Measurements from ENCODE around the gene RPN2.

The RPN2 gene

DNA sequence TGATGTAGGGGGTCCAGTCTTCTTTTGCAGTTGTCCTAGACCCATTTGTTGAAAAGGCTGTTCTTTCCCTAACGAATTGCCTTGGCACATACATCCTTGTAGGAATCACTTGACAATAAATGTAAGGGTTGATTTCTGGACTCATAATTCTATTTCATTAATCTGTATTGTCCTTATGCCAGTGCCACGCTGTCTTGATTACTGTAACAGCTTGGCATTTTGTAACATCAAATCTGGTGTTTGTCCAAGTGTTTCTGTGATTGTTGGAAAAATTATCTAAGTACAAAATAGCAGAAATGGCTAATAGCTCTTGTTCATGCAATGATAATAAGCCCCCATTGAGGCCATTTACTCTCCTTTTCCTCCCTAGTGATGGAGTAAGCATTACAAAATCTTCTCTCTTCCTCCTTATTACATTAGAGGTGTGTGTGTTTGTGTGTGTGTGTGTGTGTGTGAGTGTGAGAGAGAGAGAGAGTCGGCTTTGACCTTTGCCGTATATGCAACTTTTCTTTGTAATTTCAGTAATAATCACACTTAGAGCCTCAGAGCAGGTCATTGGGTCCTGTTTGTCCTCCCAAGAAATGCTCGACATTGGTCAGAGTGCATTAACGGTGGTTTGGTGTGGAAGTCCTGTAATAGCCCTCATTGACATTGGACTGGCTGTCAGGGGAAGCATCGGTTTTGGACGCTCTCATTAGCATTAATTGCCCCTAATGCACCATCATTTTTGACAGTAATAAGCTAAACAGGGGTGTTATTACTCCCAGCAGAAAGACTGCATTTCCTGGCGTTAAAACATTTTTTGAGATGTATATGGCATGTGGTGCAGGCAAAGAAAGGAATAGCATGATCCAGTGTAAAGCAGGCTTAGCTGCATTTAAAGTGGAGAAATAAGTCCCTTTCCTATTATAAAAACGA lies 40.9 kb downstream of the RPN2 start:
- no peak for DNase-seq

DNA sequence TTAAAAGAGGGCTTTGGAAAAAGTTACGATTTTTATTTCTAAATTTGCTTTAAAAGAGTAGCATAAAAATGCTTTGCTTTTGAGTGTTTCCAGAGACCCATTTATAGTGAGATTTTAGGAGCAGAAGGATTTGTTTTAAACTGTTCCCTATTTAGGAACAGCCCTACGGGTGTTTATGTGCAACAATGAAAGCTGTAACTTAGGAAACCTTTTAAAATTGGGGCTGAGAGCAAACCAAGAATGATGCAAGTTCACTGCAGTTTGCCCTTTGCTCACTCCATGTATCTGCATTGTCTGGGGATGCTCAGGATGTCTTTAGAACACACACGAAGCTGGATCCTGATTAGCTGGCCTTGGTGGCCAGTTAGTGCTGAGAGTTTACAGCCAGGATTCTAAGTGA lies 41.6 kb downstream of the RPN2 start:
- DNase-seq, result peak; percentile 5

DNA sequence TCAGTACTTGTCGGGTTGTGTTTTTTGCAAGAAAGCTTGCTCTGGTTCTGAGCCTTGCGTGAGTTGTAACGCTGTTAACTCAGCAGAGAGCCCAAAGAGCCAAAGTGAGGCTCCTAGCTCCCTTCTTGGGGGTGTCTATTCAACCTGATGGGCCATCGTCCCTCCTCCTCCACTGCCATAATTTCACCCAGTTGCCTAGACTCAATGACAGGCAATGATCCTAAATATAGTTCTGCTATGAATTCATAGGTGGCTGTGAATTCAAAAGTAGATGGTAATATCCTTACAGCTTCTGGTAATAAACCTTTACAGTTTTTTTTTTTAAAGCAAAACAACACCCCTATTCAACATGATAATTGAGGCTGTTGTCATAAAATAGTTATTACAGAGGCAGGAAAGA lies 43.0 kb downstream of the RPN2 start:
- no peak for DNase-seq

DNA sequence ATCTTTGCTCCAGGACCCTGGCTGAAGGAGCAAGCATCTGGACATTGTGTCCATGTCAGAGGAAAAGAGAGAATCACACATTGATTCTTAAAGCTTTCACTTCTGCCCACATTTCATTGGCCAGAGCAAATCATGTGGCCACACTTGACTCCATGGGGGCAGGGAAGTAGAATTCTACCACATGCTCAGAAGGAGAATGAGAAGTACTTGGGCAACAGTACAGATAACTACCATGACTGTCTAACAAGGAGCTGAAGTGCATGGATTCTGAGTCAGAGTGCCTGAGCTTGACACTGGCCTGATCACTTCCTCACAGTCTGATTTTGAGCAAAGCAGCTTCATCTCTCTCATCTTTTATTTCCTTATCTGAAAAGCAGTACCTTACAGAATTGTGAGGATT lies 43.9 kb downstream of the RPN2 start:
- peak; percentile 95 for DNase-seq

DNA sequence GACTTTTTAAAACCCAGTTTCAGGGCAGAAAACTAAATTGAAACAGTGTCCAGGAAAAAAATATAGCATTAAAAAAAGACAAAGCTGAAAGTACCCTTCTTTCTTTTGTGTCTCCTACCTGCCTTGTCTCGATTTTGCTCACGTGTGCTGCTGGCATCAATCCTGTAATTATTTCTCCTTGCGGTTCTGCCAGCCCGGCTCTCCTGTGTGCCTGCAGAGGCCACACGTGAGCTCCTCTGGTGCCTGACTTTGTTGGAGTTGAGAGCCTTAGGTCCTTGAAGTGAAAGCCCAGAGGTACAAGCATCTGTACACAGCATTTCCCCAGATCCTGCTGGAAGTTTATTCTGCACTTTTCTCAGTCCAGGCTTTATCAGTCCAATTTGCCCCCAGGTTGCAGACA lies 46.0 kb downstream of the RPN2 start:
- DNase-seq, result no peak

DNA sequence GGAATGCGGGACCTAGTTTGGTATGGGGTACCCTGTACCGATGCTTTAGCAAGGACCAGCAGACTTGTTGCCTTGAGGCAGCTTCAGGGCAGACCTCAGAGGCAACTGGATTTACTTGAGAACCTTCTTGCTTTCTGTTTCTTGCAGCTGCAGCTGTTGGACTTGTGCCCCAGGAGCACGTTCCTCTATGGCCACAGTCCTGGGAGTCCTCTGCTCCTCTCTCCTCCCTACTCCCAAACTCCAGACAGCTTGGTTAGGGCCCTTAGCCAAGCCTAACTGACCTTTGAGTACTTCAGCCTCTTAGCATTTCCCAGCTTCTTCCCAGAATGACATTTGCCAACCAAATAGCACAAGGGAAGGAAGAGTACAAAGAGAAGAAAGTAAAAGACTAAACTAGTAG lies 47.8 kb downstream of the RPN2 start:
- DNase-seq, result no peak

DNA sequence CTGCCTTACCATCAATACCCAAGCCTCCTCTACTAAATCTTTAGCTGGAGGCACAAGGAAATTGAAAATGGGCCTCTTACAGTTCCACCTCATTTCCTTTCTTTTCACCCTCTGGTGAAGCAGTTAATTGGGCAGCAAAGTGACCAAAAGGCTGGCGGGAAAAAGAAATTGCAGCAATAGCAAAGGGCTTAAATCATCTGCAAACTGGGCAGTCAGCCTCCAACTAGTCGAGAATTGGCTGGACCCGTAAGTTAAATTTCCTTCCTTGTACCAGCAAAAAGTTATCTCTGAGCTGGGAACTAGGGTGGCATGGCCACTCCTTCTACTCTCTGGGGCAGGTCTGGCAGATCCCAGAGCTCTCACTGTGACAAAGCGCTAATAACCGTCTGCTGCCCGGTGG lies 49.0 kb downstream of the RPN2 start:
- no peak for DNase-seq

DNA sequence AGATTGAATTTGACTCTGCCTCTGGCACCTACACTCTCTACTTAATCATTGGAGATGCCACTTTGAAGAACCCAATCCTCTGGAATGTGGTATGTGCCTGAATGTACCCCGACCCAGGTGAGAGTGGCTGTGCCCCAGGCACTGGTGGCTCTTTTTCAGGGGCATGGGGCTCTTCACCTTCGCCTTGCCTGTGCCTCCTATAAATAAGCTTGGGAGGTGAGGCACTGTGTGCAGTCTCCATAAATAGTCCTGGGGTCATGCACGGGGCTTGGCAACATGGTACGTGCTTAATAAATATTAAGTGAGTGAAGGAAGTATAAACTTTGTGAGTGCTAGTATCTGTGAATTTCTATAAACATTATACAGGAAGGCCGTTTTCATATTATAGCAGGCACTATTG lies 49.5 kb downstream of the RPN2 start:
- DNase-seq, result no peak

DNA sequence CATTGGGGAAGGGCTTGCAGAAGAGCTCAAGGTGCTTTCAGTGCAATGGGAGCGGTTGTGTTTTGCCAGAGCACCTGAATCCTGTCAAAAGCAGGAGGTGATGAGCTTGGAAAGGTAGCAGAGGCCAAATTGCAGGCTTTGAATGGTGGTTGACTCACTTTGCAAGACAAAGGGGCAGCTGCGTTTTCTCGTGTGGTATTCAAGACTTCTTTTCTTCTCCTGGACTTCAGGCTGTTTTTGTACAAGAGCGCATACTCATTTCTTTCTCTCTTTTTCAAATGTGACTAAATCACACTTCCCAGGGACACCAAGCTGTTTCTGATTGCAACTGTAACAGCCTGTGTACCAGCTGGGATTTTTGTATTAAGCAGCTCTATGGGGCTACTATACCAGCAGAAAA lies 50.2 kb downstream of the RPN2 start:
- DNase-seq, result no peak

DNA sequence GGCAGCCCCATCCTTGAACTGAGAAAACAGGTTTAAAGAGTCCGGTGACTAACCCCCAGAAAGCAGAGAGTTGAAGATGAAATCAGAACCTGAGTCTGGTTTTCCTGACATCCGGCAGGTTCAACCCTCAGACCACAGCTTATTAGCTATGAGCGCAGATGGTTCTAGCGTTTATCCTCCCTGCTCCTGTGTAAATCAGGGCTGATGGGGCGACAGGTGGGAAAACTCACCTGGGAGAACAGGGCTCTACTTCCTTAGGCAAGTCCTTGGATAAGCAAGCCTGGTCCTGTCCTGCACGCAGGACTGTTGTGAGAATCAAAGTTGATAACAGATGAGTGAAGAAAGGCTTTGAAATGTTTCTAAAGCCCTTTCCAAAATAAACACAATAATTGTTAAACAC lies 51.1 kb downstream of the RPN2 start:
- no peak for DNase-seq

DNA sequence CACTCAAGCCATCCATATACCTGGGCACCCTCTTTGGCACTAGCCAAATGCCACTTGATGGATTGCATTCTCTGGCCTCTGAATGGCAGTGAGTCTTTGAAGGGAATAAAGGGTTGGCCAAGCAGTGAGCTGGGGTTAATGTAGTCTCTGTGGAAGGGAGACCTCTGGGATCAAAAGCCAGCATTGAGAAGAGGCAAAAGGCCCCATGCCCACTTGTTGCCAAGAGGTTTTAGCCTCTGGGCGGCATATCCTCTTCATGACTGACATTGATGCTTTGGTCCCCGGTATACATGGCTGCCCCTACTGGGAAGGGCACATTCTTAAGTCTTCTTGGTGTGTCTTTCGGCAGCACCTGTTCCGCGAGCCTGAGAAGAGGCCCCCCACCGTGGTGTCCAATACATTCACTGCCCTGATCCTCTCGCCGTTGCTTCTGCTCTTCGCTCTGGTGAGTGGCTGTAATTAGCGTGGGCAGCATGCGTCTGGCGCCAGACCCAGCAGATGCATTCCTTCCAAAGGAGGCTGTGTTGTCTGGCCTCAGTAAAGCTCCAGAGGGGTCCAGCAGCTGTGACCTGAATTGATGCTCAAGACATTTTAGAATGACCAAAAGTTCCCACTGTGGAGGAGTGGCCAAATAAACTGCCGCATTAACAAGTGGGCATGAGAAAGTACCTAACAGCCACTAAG lies 53.0 kb downstream of the RPN2 start:
- DNase-seq, result no peak

DNA sequence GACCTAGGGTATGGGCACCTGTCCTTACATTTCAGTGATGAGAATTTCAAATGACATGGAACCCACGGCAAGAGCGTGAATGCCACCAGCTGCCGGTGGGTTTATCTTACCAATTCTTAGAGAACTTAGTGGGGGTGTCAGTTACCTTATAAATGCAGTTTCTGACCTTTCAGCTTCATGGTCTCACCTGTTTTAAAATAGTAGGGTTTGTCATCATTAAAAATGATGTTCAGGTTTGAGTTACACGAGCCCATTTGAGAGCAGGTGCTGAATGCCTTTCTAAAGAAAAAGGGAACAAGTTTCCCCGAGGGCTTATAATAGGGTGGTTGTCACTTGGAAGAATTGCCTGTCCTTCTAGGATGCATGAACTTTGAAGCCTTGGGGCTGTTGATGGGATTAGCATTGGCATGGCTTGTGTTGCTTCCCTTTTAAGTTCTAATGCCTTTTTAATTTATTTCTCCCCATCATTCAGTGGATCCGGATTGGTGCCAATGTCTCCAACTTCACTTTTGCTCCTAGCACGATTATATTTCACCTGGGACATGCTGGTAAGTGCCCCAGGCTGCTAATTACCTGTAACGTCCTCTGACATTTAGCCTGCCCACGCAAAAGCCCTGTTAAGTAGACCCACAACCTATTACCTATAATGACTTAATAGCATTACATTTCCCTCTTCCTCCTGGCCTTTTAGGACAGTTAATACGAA lies 54.6 kb downstream of the RPN2 start:
- DNase-seq, result no peak

DNA sequence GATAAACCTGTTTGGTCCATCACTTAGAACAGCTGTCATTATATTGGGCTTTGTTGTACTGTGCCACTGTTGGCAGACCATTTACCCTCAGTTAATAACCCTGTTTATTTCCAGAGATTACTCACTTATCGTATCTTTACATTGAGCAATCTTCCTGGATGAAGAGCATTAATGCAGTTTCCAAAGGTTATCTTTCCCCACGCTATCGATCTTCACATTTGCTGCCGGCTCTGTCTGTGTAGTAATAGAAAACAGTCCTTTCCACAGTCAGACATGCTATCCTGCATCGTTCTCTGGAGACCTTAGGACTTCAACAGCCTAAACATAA lies 55.1 kb downstream of the RPN2 start:
- no peak for DNase-seq

DNA sequence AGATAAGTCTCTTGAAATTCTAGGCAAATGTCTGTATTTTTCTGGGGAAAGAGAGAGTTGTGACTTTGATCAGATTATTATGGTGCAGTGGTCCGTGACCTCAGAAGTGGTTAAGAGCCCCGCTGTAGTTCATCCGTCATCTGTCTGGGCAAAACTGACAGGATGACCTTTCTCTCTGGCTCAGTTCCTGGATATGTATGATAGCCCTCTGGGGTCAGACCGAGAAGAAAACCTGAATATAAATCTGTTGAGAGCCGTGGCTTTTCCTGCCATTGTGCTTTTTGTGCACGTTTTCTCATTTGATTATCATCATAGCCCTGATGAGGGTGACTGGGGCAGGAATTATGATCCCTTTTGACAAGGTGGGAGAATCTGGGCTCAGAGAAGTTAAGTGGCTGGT lies 55.9 kb downstream of the RPN2 start:
- DNase-seq, result no peak

DNA sequence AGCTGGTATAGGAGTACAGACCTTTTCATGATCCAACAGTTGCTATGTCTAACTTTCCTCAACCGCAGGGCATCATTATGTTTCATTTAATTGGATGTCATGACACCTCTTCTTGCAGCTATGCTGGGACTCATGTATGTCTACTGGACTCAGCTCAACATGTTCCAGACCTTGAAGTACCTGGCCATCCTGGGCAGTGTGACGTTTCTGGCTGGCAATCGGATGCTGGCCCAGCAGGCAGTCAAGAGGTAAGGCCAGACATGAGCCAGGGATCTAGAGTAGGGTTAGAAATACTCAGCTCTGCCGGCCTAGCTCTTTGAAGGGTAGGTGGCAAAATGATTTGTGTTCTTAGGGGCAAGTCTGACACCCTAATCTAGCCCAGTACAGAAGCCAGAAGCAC lies 57.3 kb downstream of the RPN2 start:
- no peak for DNase-seq

DNA sequence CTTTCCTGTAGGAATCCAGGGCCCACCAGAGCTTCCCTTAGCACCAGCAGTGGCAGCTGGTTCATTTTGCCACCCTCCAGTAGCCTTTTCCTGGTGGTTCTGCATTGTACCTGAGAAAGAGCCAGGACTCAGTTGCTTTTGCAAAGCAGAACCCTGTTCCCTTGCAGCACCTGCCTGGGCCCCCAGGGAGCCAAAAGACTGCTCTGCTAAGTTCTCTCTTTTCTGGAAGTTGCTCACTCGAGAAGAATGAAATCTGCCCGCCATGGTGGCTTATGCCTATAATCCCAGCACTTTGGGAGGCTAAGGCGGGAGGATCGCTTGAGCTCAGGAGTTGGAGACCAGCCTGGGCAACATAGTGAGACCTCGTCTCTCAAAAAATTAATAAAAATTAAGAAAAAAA lies 58.5 kb downstream of the RPN2 start:
- DNase-seq, result no peak

DNA sequence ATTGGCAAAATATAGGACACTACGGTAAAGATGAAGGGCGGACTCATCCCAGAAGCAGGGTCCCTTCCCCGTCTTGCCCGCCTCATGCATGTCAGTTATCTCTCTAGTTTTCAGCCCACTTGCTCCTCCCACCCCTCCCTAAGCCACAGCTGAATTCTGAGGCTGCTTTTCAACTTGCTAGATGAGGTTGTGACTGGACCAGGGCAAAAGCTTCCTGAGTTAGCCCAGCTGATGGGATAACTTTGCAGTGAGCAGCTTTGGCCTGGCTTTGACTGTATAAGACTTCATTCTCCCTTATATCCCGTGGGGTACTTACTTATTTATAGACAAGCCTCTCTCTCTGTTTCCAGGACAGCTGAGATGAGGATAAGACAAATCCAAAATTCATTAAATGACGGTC lies 59.3 kb downstream of the RPN2 start:
- no peak for DNase-seq

DNA sequence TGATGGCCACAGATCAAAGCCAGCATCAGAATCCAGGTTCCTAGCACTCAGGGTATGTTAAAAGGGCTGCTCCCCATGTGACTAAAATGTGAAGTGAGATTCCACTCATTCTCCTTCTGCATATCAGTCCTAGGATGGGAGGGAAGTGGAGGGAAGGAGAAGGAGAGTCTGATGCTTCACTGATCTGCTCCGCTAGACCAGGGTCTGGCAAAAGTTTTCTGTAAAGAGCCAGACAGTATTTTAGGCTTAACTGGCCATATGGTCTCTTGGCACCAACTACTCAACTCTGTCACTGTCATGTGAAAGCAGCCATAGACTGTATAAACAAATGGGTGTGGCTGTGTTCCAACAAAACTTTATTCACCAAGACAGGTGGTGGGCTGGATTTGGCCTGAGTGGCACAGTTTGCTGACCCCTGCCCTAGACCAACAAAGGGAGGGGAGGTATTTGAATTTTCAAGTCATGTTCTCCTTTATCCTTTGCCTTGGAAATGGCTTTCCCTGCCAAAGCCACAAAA lies 59.9 kb downstream of the RPN2 start:
- no peak for DNase-seq

DNA sequence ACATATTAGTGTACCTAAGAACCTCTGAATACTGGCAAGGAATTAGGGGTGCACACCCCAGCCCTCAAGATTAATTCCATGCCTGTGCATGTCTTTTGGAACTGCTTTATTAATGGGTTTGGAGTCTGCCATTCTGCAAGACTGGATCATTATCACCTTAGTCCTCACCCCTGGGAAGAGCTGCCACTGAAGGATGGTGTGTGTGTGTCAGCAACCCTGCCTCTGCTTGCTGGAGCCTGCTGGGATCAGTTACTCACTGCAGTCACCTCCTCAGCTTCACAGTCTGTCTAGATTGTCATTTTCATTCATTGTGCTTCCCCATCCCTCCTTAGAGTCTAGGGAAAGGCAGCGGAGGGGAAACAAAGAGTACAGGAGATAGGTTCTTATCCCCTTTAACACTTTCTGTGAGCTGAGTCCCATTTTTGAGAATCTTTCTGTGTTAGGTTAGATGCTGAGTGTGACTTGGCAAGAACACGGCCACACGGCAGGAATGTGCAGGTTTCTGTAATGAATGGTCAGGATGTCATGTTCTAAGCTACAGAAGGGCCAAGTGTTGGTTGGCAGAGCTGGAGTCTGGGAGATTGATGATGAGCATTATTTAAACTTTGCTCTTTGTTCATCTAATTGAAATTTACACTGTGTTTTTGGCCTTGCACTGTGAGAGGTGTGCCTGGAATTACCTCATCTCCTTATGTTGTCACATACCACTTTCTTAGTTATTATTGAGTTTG lies 61.4 kb downstream of the RPN2 start:
- no peak for DNase-seq

DNA sequence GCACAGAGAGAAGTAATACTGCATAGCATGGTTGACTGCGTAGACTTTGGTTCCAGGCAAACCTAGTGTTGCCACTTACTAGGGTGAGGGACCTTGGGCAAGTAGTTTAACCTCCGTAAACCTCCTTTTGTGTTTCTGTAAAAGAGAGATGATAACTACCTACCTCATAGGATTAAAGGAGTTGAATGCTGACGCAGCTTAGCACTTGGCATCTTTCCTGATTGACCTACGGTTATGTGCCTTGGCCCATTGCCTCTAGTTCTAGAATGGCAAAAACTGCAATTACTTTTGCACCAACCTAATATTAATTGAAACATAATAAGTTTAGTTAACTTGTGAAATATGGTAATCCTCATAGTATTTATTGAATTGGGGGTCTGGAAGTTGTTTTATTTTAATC lies 63.4 kb downstream of the RPN2 start:
- DNase-seq, result no peak

DNA sequence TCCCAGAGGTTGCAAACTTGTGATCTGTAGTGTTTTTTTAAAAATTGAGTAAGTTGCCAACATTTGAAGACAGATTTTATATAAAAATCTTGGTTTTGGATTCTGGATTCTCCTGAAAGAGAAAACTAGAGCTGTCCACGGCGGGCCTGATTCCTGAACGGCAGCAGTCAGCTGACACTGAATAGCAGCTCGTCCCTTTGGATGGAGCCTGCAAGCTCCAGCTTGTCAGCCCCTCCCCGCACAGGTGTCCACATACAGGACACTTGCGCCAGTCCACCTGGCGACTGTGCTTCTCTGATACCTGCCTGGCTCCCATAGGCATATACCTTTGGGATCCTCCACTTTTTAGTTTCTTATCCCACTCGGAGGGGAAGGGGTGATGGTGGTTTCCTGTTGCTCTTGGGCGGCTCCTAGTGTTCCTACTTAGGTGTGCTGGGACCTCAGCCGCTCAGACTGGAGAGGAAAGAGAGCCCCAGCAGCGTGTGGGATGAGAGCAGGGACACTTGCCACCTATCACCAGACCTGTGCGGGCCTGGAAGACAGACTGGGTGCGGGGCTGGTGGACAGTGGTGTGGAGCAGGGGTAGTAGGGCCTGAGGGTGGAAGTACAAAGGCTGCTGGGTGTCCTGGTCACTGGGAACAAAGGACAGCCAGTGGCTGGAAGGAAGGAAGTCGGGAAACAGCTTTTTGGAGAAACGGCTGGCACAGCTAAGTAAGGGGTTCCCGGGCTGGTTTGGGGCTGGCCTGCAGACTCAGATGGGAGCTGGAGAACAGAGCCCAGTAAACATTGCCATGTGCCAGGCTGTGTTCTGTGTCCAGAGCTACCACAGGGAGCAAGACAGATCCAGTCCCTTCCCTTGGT lies 64.2 kb downstream of the RPN2 start:
- DNase-seq, result no peak

DNA sequence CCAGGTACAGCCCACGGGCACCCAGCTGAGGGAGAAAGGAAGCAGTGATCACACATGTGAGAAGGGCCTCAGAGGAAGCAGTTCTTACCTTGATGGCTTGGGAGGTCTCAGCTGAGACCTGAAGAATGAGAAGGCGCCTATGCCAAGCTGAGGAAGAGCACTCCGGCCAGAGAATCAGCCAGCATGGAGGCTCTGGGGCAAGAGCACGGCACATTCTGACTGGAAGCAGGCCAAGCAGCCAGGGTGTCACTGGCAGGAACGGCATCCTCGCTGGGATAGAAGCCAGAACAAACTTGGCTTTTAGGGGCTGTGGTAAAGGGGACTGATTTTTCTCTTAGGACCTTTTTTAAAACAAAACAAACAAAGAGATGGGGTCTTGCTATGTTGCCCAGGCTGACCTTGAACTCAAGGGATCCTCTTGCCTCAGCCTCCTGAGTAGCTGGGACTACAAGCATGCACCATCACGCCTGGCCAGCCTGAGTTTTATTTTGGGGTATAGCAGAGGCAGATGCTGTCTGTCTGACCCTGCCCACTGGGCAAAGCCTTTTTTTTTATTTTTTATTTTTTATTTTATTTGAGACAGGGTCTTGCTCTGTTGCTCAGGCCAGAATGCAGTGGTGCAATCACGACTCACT lies 64.9 kb downstream of the RPN2 start:
- no peak for DNase-seq
